ENCODE results near the gene ABCA13. TPM values are rescaled to one million over a fixed set of nuclear protein-coding genes. Genes with fewer than 3 reads are reported as not detected.
A peak's percentile ranks its signal among the peaks of the same experiment; 100 is the strongest.

The ABCA13 gene
- total and polyA plus RNA-seq, 2 donors from 2014 or later, result 0.62 to 6.0 TPM

- H3K27ac ChIP-seq (ENCODE audit: low read depth in 2 of 2, low read length in 2 of 2), result no peak overlapping the region
- intact Hi-C loops (cut with DNase I), result no loop called here
- H3K27me3 ChIP-seq (ENCODE audit: control insufficient read depth, insufficient read depth, low read length), result no peaks in the 10 kb centered on the region
- no peak for TF ChIP-seq CTCF (IDR thresholded peaks at IDR 0.05; ENCODE audit: borderline replicate concordance, extremely low read depth, insufficient read depth)
- DNase-seq (no peak), FAIRE-seq (no peak)
- no peaks in the 10 kb centered on the region for H3K36me3 ChIP-seq (ENCODE audit: control insufficient read depth in 2 of 3, insufficient read depth in 3 of 3, low read length in 3 of 3)
- no peaks in the 10 kb centered on the region for H3K9me3 ChIP-seq (ENCODE audit: control insufficient read depth in 2 of 3, insufficient read depth in 1 of 3, low read length in 3 of 3)
- H3K4me1 ChIP-seq (ENCODE audit: control insufficient read depth in 2 of 3, insufficient read depth in 2 of 3, low read depth in 1 of 3, low read length in 3 of 3), result no peaks in the 10 kb centered on the region
- H3K4me3 ChIP-seq (ENCODE audit: low read length in 3 of 3), result no peak overlapping the region
- no peak overlapping the region for H3K9ac ChIP-seq (ENCODE audit: low read length in 3 of 3)
Observed at GRCh38 chr7:48292949-48293348, 121.7 kb downstream of the ABCA13 start.

GRCh38 chr7:48295296-48295971 is 124.2 kb downstream of the ABCA13 start:
- Histone ChIP-seq H3K4me1 (ENCODE audit: control insufficient read depth in 2 of 3, insufficient read depth in 2 of 3, low read depth in 1 of 3, low read length in 3 of 3) (no peaks in the 10 kb centered on the region), H3K4me3 (ENCODE audit: low read length in 3 of 3) (no peak overlapping the region), H3K9ac (ENCODE audit: low read length in 3 of 3) (no peak overlapping the region), H3K36me3 (ENCODE audit: control insufficient read depth in 2 of 3, insufficient read depth in 3 of 3, low read length in 3 of 3) (no peaks in the 10 kb centered on the region), H3K27me3 (ENCODE audit: control insufficient read depth, insufficient read depth, low read length) (no peaks in the 10 kb centered on the region), H3K27ac (ENCODE audit: low read depth in 2 of 2, low read length in 2 of 2) (no peak overlapping the region), H3K9me3 (ENCODE audit: control insufficient read depth in 2 of 3, insufficient read depth in 1 of 3, low read length in 3 of 3) (no peaks in the 10 kb centered on the region)
- intact Hi-C loops (cut with DNase I), result no loop called here
- TF ChIP-seq CTCF (IDR thresholded peaks at IDR 0.05; ENCODE audit: borderline replicate concordance, extremely low read depth, insufficient read depth), result no peak
- FAIRE-seq (no peak), DNase-seq (peak in 1 of 5 donors; percentile 11)

GRCh38 chr7:48296966-48297365 is 125.7 kb downstream of the ABCA13 start:
- Histone ChIP-seq H3K9me3 (ENCODE audit: control insufficient read depth in 2 of 3, insufficient read depth in 1 of 3, low read length in 3 of 3) (no peaks in the 10 kb centered on the region), H3K27me3 (ENCODE audit: control insufficient read depth, insufficient read depth, low read length) (no peaks in the 10 kb centered on the region), H3K9ac (ENCODE audit: low read length in 3 of 3) (no peak overlapping the region), H3K27ac (ENCODE audit: low read depth in 2 of 2, low read length in 2 of 2) (no peak overlapping the region), H3K4me3 (ENCODE audit: low read length in 3 of 3) (no peak overlapping the region), H3K4me1 (ENCODE audit: control insufficient read depth in 2 of 3, insufficient read depth in 2 of 3, low read depth in 1 of 3, low read length in 3 of 3) (no peaks in the 10 kb centered on the region), H3K36me3 (ENCODE audit: control insufficient read depth in 2 of 3, insufficient read depth in 3 of 3, low read length in 3 of 3) (no peaks in the 10 kb centered on the region)
- FAIRE-seq (no peak), DNase-seq (no peak)
- intact Hi-C loops (cut with DNase I), result no loop called here
- no peak for TF ChIP-seq CTCF (IDR thresholded peaks at IDR 0.05; ENCODE audit: borderline replicate concordance, extremely low read depth, insufficient read depth)

GRCh38 chr7:48298779-48299178 is 127.5 kb downstream of the ABCA13 start:
- Histone ChIP-seq H3K4me3 (ENCODE audit: low read length in 3 of 3) (no peak overlapping the region), H3K9ac (ENCODE audit: low read length in 3 of 3) (no peak overlapping the region), H3K27me3 (ENCODE audit: control insufficient read depth, insufficient read depth, low read length) (no peaks in the 10 kb centered on the region), H3K36me3 (ENCODE audit: control insufficient read depth in 2 of 3, insufficient read depth in 3 of 3, low read length in 3 of 3) (no peaks in the 10 kb centered on the region), H3K9me3 (ENCODE audit: control insufficient read depth in 2 of 3, insufficient read depth in 1 of 3, low read length in 3 of 3) (no peaks in the 10 kb centered on the region), H3K4me1 (ENCODE audit: control insufficient read depth in 2 of 3, insufficient read depth in 2 of 3, low read depth in 1 of 3, low read length in 3 of 3) (no peaks in the 10 kb centered on the region), H3K27ac (ENCODE audit: low read depth in 2 of 2, low read length in 2 of 2) (no peak overlapping the region)
- DNase-seq (no peak), FAIRE-seq (no peak)
- intact Hi-C loops (cut with DNase I), result no loop called here
- no peak for TF ChIP-seq CTCF (IDR thresholded peaks at IDR 0.05; ENCODE audit: borderline replicate concordance, extremely low read depth, insufficient read depth)
